ENCODE measurements around the gene TSPEAR. TPM values are rescaled to one million over a fixed set of nuclear protein-coding genes. Genes with fewer than 3 reads are reported as not detected.

The TSPEAR gene
- total RNA-seq, 6 experiments from 2014 or later, result not detected

GRCh38 chr21:44455524-44456213, 255.7 kb downstream of the TSPEAR start:
- H3K27me3 Mint-ChIP-seq (ENCODE audit: insufficient read depth), result peaks cover 7% of the 10 kb centered on the region
- no peak overlapping the region for H3K27ac Mint-ChIP-seq
- TF ChIP-seq CTCF (IDR thresholded peaks at IDR 0.05), result no peak
- no peak for DNase-seq
- no peaks in the 10 kb centered on the region for H3K4me1 Mint-ChIP-seq (ENCODE audit: low read depth)
- peaks cover 33% of the 10 kb centered on the region for H3K9me3 Mint-ChIP-seq
- H3K4me3 Mint-ChIP-seq, result no peak overlapping the region
- peaks cover 5% of the 10 kb centered on the region; the same call in 1 of the 2 replicates for H3K36me3 Mint-ChIP-seq (ENCODE audit: low read depth)

GRCh38 chr21:44454747-44455523, 256.4 kb downstream of the TSPEAR start, which contains the start of gene LRRC3:
LRRC3 (plus strand) TSS chr21:44455510; CDS start chr21:44456645, 1,135 bp downstream.
- H3K4me3 Mint-ChIP-seq, result no peak within 1 kb of the TSS

GRCh38 chr21:44454058-44454457, 257.3 kb downstream of the TSPEAR start:
- peaks cover 5% of the 10 kb centered on the region for H3K36me3 Mint-ChIP-seq (ENCODE audit: low read depth)
- no peak for DNase-seq
- no peaks in the 10 kb centered on the region for H3K4me1 Mint-ChIP-seq (ENCODE audit: low read depth)
- peaks cover 14% of the 10 kb centered on the region for H3K27me3 Mint-ChIP-seq (ENCODE audit: insufficient read depth)
- no peak for TF ChIP-seq CTCF (IDR thresholded peaks at IDR 0.05)
- no peak overlapping the region for H3K4me3 Mint-ChIP-seq
- peaks cover 35% of the 10 kb centered on the region for H3K9me3 Mint-ChIP-seq
- no peak overlapping the region for H3K27ac Mint-ChIP-seq

More at GRCh38 chr21:44454747-44455523, 256.4 kb downstream of the TSPEAR start, which contains the start of gene LRRC3:
- TF ChIP-seq CTCF (IDR thresholded peaks at IDR 0.05), result no peak
- peaks cover 35% of the 10 kb centered on the region for H3K9me3 Mint-ChIP-seq
- DNase-seq, result no peak
- no peaks in the 10 kb centered on the region for H3K4me1 Mint-ChIP-seq (ENCODE audit: low read depth)
- H3K27me3 Mint-ChIP-seq (ENCODE audit: insufficient read depth), result peaks cover 9% of the 10 kb centered on the region
- H3K36me3 Mint-ChIP-seq (ENCODE audit: low read depth), result peaks cover 5% of the 10 kb centered on the region; the same call in 1 of the 2 replicates
- no peak within 1 kb of the TSS for H3K27ac Mint-ChIP-seq

- H3K9me3 Mint-ChIP-seq, result peaks cover 30% of the 10 kb centered on the region
- no peak for DNase-seq
- peaks cover 5% of the 10 kb centered on the region for H3K36me3 Mint-ChIP-seq (ENCODE audit: low read depth)
- no peak for TF ChIP-seq CTCF (IDR thresholded peaks at IDR 0.05)
- H3K4me1 Mint-ChIP-seq (ENCODE audit: low read depth), result no peaks in the 10 kb centered on the region
- no peak overlapping the region for H3K4me3 Mint-ChIP-seq
- H3K27me3 Mint-ChIP-seq (ENCODE audit: insufficient read depth), result peaks cover 13% of the 10 kb centered on the region
- no peak overlapping the region for H3K27ac Mint-ChIP-seq
Observed at GRCh38 chr21:44453120-44453519, 258.3 kb downstream of the TSPEAR start.

- Mint-ChIP-seq H3K36me3 (ENCODE audit: low read depth) (peaks cover 5% of the 10 kb centered on the region), H3K27me3 (ENCODE audit: insufficient read depth) (peaks cover 15% of the 10 kb centered on the region), H3K27ac (no peak overlapping the region), H3K9me3 (peaks cover 30% of the 10 kb centered on the region), H3K4me3 (no peak overlapping the region), H3K4me1 (ENCODE audit: low read depth) (no peaks in the 10 kb centered on the region)
- DNase-seq, result no peak
- no peak for TF ChIP-seq CTCF (IDR thresholded peaks at IDR 0.05)
Observed at GRCh38 chr21:44450999-44451398, 260.4 kb downstream of the TSPEAR start.
